Measurements from ENCODE around the gene KNDC1.
"Not testable (repeated sequence)": the region's sequence is repeated elsewhere in the genome, so short reads cannot be mapped to it uniquely, and the experiment has no call there.

KNDC1 gene, protein sequence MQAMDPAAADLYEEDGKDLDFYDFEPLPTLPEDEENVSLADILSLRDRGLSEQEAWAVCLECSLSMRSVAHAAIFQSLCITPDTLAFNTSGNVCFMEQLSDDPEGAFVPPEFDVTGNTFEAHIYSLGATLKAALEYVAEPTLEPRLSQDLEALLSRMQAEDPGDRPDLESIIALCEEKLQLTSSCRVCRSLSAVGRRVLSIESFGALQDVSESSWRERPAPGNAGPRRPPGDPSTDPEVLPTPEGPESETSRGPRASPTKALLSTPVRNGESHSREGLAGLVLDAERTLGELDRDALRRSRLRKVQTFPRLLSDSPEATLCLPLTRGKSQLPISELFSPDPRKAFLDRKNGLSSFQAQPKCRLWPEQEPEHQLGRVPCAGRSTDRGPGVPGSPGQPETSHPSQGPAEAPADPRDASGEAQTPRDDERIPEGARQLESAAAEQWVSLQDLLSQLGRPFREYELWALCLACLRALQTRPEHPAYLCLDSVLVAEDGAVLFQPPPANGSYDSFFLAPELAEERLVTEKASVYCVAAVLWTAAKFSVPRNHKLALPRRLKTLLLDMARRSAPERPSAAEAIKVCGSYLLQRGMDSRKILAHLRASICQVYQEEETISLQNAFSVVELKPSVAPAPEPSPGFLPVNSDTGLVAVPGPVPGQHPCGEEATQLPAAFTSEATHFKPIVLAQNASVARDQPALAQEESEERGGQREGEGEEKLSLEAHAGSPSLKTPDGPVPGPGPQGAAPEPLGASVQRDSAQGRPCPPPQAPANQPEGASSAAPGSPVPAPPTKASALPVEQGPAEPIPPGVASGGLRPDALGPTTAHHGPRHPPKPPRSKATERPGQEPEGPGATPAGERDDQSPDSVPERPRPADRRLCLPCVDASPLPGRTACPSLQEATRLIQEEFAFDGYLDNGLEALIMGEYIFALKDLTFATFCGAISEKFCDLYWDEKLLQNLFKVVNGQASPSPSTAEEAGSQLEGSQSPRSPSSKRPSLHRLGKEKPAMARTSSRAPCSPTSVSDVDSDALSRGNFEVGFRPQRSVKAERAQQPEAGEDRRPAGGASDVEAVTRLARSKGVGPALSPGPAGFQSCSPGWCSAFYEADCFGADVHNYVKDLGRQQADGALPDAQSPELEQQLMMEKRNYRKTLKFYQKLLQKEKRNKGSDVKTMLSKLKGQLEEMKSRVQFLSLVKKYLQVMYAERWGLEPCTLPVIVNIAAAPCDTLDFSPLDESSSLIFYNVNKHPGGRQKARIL (N-terminal part only)

DNA sequence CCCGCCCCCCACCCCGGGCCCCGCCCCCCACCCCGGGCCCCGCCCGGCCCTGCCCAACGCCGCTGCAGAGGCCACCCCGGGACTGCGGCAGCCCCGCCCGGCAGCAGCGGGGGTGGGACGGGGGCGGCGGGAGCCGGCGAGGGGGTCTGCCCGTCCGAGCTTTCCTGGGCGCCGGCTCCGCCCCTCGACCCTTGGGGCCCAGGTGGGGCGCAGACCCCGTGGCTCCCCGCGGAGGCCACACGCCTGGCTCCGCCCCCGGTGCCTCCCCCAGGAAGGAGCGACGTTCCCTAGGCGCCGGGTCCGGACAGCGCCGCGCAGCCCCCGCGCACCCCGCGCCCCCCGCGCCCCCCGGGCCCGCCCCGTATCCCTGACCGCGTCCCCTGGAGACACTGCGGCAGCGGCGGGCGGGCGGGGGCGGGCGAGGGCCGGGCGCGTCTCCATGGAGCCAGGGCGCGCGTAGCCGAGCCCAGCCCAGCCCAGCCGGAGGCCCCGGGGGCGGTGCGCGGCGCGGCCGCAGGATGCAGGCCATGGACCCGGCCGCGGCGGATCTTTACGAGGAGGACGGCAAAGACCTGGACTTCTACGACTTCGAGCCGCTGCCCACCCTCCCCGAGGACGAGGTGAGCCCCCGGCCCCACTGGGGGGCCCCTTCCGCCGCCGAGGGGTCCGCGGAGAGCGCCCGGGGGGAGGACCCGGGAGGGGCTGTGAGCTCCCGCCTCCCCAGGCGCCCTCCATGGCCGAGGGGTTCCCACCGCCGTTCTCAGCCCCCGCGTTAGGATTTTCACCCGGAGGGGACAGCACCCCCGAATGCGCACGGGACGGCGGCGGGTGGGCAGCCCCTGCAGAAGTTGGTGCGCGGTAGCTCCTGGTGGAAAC lies at the start of gene KNDC1:
Gene KNDC1 (plus strand): TSS at position 270 of the 876 bp plus-strand sequence. CDS start 249 bp downstream, at position 519.
- no peak for DNase-seq

DNA sequence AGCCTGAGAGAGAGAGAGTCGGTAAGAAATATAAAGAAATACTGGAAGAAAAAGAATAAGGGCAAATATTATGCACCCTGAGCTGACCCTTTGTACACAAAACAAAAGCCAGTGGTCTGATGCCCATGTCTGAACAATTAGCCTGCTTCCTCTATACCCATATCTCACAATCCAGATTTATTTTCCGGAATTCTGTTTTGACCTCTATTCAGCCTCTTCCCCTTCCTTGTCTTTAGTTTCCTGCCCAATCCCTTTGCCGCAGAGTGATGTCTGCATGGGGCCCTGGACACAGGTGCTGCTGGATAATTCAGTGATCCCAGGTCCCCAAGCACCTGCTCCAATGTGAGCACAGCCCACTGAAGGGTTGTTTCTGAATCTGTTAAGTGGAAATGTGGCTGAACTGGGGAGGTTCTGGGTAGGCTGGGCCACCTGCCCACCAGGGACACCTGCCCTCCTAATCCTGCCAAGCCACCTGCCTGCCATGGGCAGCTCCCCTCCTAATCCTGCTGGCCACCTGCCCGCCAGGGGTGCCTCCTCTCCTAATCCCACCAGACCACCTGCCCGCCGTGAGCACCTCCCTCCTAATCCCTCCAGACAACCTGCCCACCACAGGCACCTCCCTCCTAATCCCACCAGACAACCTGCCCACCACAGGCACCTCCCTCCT lies 49.3 kb upstream of the KNDC1 start:
- DNase-seq: no peak

DNA sequence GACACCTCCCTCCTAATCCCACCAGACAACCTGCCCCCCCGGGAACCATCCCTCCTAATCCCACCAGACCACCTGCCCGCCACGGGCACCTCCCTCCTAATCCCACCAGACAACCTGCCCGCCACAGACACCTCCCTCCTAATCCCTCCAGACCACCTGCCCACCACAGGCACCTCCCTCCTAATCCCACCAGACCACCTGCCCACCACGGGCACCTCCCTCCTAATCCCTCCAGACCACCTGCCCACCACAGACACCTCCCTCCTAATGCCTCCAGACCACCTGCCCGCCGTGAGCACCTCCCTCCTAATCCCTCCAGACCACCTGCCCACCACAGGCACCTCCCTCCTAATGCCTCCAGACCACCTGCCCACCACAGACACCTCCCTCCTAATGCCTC lies 48.4 kb upstream of the KNDC1 start:
- DNase-seq: not testable (repeated sequence)

DNA sequence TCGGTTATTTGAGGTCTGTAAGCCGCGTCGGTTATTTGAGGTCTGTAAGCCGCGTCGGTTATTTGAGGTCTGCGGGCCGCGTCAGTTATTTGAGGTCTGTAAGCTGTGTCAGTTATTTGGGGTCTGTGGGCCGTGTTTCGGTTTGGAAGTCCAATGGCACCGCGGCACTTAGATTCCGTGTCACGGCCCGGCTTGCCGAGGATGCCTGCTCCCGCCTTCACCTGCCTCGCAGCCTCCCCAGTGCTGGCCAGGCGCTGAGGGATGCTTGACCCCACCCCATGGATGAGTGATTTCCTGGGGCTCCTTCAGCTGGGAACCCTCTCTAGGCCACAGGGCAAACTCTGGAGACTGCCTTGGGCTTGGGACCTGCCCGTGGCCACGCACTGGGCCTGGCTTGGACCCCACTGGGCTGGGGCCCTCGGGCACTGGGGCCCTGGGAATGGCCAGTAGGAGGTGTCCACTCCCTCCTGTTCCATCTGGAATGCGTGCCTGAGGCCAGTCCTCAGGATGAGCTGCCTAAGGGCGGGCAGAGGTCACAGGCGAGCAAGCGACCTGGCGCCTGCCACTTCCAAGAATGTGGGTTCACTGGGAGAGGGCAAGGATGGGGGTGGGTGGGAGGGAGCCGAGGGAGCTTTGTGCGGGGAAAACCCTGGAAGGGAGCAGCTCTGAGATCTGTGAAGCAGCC lies 46.7 kb upstream of the KNDC1 start:
- no peak for DNase-seq

DNA sequence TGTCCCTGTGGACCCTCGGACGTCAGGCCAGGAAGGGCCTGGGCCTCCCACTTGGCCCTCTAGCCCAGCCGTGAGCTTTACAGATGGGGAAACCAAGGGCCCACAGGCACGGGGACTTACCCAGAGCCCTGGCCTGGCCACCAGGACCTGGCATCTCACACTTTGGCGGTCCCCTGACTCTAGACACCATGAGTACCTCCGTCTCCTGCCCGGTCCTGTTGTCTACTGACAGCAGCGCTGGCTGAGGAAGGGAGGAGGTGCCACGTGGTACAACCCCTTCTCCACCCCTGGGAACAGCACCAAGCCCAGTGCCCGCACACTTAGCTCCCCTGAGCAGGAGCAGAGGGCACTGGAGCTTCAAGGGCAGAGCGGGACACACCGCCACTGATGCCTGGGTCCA lies 46.2 kb upstream of the KNDC1 start:
- no peak for DNase-seq

DNA sequence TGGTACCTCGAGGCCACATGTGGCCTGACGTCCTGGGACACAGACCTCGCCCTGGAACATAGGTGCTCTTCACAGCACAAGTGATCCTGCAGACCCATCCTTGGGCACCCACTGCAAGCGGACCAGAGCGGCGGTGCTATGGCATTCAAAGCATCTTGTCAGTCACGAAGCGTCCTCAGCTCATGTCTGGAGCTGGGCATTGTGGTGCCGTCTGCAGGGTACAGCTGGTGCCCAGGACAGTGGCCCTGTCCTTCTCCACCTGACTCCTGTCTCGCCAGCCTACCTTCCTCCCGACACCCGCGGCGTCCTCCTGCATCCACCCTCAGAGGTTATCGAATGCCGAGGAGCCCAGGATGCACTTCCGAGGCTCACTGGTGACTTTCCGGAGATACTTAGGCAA lies 45.8 kb upstream of the KNDC1 start:
- DNase-seq: no peak

DNA sequence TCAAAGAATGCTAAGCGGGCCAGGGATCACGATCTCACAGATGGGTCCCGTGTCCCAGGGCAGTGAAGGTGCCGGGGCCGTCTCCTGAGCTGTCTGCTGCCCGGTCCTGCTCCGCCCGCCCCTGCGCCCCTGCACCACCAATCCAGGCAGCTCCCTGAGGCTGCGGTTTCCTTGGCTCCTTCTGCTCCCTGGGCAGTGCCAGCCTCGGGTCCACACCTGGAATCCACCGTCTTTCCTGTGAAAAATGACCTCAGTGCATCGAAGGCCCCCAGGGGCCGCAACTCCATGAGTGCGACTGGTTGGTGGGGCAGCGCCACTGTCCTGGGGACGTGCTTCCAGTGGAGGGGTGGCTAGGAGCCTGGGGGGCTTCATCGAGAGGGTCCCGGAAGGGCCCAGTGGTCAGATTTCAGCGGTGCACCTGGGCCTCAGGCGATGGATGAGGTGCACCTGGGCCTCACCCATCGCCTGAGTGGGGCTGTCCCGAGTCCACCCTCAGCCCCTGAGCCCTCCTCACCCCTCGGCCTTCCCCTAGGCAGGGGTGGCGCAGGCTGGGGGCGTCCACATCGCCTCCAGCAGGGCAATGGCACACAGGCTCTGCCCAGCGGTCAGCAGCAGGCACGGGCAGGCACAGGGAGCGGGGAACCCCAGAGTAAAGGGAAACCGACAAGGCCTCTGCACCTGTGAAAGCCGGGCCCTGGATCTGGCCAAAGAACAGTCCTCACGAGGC lies 45.1 kb upstream of the KNDC1 start:
- DNase-seq: no peak

DNA sequence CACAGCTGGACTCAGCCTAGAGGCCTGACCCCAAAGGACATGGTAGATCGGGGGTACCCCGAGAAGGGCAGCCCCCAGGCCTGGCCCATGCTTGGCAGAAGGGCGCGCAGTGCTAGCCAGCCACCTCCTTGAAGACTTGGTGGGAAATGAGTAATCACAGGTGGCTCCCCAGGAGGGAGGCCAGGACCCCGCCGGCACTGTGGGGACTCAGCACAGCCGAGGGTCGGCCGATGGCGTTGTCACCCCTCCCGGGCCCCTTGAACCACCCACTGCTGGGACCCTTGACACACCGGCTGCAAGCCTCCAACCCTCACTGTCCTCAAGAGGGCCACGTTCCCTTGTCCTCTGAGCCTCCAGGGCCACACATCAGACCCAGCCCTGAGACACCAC lies 44.6 kb upstream of the KNDC1 start:
- DNase-seq: no peak

DNA sequence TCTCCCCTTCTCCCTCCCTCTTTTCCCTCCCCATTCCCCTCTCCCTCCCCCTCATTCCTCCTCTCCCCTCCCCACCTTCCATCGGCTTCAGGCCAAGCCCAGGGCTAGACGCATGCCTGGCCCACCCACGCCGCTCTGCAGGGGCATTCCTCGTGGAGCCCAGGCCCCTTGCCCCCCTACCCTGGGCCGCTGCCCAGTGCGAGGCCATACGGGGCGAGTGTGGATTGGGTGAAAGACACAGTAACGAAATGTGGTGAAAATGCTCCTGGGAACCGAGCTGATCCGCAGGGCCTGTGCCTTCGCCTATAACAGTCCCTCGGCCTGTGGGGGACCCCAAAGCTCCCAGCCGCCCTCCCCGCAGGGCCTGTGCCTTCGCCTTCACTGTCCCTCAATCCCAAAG lies 44.0 kb upstream of the KNDC1 start:
- no peak for DNase-seq

DNA sequence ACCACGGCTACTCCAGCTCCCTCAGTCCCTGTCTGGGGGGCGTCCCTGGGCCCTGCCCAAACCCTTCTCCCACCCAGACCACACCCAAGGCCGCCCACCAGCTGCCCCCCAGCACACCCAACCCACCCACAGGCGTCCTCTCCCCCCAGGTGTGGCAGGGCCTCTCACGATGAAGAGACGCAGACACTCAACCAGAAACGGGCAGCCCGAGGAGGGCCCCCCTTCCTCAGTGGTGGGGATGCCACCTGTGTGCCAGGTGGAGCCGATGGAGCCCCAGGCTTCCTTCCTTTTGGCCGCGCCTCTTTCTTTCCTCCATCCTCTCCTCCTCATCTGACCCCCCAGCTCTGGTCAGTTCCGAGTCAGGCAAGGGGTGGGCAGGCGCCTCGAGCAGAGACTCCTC lies 43.6 kb upstream of the KNDC1 start:
- DNase-seq: no peak

DNA sequence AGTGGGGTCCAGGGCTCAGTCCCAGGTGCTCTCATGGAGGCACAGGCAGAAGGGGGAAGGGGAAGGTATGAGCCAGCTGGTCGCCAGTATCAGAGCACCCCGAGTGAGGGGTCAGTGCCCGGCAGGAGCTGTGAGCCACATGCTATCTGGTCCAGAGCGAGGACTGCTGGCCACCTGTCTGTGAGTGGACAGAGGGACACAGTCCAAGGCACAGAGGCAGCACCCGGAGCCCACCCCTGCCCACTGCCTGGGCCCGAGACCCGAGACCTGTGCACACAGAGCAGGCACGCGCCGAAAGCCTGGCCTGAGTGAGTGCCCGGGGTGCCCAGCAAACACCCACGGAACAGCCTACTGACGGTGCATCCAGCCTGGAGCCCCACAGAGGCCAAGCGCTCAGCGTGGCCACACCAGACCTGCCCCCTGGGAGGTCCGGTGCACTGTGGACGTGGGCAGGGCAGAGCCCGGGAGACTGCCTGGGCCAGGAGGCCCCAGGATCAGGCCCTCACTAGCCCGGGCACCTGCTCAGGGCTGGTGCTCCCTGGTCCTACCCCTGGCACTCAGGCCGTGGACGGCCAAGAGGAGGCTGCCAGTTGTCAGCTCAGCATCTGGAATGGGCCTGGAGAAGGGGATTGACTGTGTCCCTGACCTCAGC lies 42.9 kb upstream of the KNDC1 start:
- DNase-seq: no peak

DNA sequence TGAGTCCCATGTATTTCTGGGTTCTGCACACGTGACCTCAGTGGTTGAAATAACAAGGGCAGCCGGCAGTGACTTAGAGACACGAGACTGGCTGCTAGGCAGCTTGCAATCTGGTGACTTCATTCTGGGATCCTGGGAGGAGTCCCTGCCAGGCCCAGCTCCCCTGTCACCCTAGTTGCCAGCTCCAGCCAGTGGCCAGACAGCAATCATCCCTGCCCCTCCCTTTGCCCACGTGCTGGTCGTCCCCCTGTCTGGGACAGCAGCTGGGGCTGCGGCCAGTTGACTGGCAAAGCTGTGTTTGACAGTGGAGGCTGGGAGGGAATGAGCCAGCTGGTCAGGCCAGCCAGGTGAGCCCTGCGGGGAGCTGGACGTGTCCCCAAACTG lies 42.3 kb upstream of the KNDC1 start:
- no peak for DNase-seq

DNA sequence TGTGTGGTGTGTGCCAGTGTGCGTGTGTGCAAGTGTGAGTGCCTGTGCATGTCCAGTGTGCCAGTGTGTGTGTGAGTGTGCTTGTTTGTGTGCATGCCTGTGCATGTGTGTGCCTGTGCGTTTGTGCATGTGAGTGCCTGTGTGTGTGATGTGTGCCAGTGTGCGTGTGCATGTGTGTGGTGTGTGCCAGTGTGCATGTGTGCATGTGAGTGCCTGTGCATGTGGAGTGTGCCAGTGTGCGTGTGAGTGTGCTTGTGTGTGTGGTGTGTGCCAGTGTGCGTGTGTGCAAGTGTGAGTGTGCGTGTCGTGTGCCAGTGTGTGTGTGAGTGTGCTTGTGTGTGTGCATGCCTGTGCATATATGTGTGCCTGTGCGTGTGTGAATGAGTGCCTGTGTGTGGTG lies 38.5 kb upstream of the KNDC1 start:
- no peak for DNase-seq

DNA sequence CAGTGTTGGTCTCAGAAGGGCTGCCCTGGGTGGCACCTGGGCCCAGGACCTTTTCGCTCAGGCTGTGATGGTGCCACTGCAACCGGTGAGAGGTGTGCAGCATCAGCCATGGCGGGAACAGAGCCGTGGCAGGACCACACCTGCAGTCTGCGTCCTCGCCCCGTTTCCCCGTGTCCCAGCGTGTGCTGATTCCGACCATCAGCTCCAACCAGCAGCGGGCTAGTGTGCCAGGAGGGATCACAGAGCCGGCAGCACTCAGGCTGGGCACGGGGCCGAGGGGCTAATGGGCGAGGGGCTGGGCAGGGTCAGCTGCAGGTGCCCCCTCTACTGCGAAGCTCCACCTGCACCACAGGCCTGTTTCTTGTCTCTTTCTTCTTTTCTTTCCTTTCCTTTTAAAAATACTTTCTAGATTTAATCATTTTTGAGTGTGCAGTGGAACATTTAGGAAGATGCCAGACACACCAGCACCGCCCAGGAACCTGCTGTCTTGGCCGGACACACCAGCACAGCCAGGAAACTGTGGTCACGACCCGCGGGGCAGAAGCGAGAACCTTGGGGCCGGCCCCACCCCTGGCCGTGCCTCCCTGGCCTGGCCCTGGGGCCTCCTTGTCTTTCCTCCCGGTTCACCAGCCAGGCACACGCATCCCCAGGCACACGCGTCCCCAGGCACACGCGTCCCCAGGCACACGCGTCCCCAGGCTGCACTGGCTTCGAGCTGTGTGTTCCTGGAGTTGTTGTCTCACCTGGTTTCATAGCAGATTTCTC lies 37.7 kb upstream of the KNDC1 start:
- no peak for DNase-seq

DNA sequence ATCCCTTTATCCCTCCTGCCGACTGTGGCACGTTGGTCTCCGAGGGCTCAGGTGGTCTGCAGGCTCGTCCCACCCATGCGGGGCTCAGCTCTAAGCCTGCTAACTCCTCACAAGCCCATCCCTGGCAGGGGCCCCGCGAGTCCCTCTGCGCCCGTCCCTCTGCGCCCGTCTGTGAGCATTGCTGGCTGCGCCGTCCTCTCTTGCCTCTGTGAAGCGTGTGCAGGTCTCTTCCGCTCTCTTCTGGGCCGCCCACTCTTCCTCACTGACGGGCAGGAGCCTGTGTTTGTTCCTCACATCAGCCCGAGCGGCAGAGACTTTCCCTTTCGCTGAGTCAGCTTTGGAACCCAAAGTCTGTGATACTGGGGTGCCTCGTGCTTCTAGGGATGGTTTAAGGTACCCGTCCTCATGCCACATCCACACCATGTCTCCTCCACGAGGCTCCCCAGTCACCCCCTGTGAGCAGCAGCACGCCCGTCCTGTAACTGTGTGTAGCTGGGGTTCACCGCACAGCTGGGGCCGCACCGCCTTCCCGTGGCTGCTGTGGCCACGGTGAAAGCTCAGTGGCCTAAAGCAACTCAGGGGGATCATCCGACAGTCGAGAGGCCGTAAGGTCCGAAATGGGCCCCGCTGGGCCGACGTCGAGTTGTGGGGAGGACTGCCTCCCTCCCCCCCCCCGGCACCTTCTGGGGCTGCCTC lies 36.8 kb upstream of the KNDC1 start:
- no peak for DNase-seq

DNA sequence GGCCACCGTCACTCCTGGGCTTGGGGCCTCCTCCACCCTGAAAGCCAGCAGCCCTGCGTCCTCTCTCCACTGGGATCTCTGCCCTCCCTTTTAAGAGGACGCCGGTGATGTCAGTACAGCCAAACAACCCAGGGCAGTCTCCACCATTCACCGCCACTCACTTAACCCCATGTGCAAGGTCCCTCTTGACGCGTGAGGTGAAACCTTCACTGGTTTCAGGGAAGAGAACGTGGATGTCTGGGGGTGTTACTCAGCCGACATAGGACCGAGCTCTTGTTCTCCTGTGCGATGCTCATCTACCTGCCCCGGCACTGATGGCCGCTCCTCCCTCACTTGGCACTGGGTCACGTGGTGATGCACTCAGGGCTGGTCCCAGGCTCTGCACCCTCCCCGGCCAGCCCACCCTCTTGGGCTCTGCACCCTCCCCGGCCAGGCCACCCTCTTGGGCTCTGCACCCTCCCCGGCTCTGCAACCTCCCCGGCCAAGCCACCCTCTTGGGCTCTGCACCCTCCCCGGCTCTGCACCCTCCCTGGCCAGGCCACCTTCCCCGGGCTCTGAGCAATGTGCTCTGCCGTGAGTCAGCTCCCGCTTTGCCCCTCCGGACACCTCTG lies 36.2 kb upstream of the KNDC1 start:
- DNase-seq: no peak

DNA sequence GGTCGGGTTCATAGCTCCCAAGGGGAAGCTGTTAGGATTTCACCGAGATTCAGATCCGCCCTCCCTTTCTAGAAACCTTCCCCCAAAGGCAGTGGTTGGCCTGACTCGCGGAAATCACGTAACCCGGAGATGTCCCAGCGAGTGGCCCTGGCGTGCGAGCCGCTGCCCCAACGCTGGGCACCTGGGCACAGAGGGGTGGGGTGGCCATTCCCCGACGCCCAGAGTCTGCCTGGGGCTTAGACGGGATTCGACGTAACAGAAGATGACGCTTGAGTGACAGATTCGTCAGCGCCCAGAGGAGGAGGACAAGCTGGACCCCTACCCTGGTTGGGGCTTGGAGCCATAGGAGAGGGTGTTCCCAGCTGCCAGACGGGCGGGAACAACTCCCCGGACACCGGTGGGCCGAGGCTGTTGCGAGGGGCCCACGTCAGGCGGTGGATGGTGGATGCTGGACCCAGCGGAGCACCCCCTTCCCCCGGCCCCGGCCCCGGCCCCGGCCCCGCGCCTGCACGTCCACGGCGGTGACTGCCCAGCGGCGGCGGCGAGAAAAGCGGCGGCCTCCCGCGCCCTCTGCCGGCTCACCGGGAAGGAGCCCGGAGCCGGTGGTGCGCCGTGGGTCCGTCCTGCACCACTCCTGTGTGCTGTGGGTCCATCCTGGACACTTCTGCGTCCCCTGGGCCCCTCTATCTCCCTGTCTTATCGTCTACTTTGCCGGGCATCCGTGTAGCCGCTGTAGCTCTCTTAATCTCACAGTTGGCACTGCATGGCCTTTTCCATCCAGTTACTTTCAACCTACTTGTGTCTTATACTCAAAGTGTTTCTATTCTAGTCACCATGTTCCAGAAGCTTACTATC lies 35.4 kb upstream of the KNDC1 start:
- DNase-seq: no peak
